Esophagus (tissue), 2 donors: ENCODE measurements around the gene DZIP1L. TPM values are rescaled to one million over a fixed set of nuclear protein-coding genes. Genes with fewer than 3 reads are reported as not detected.
"Not testable (repeated sequence)": the region's sequence is repeated elsewhere in the genome, so short reads cannot be mapped to it uniquely, and the experiment has no call there.

ENCODE experiments used
- H3K27ac ChIP-seq, 2 donors: one replicate each; pipeline ENCODE4 v1.5.1; 2013; ENCODE audit warnings: low read depth in 2 of 2, mild to moderate bottlenecking in 2 of 2, inconsistent platforms in 1 of 2, low read length in 1 of 2, moderate library complexity in 1 of 2
- H3K27me3 ChIP-seq, 2 donors: one replicate each; pipeline ENCODE4 v1.6.1; 2013; ENCODE audit warnings: low read length in 2 of 2, control low read depth in 1 of 2, mild to moderate bottlenecking in 1 of 2; ENCODE audit not compliant: insufficient read depth in 2 of 2, control insufficient read depth in 1 of 2
- H3K36me3 ChIP-seq, 2 donors: one replicate each; pipeline ENCODE4 v1.6.1; 2013; ENCODE audit warnings: low read length in 1 of 2; ENCODE audit not compliant: control insufficient read depth in 2 of 2, insufficient read depth in 2 of 2
- H3K4me1 ChIP-seq, 2 donors: one replicate each; pipeline ENCODE4 v1.6.1; 2013; ENCODE audit warnings: low read length in 1 of 2; ENCODE audit not compliant: control insufficient read depth in 2 of 2, insufficient read depth in 2 of 2
- H3K4me3 ChIP-seq, 2 donors: one replicate each; pipeline ENCODE4 v1.5.1; 2013; ENCODE audit warnings: low read length in 2 of 2, mild to moderate bottlenecking in 2 of 2, low read depth in 1 of 2, moderate library complexity in 1 of 2
- H3K9me3 ChIP-seq, 2 donors: one replicate each; pipeline ENCODE4 v1.6.1; 2013; ENCODE audit warnings: mild to moderate bottlenecking in 2 of 2, low read depth in 1 of 2, low read length in 1 of 2, moderate library complexity in 1 of 2; ENCODE audit not compliant: control insufficient read depth in 2 of 2, insufficient read depth in 1 of 2
- WGBS, 2 donors: extraction: QIAGEN DNeasy Blood & Tissue Kit; methylation state at CpG; one replicate each; pipeline ENCODE4 v1.1.7; 2013; 5-methylcytosine and 5-hydroxymethylcytosine counted together
- polyA plus RNA-seq, 2 donors: library from polyadenylated mRNA; stranded (reverse); fragments of 200-250 nt; gene quantifications; one replicate each; pipeline ENCODE4 v1.2.3, GENCODE V29; 2013
- donor health status: healthy with polysubstance abuse.
- donor health status: Bipolar disorder and iron deficiency.

The DZIP1L gene
- polyA plus RNA-seq, 2 donors: 2.3 to 3.9 TPM

- H3K4me1 ChIP-seq: peaks cover 0 to 5% of the 10 kb centered on the region in 2 donors
- H3K36me3 ChIP-seq: no peaks in the 10 kb centered on the region
- WGBS, 2 donors: 13 to 25% methylated on average over 9 of the region's 9 CpGs
- H3K4me3 ChIP-seq: peak overlapping the region; percentile 51 to 54
- no peaks in the 10 kb centered on the region for H3K9me3 ChIP-seq
- H3K27ac ChIP-seq: peak overlapping the region; percentile 63 to 76
- no peaks in the 10 kb centered on the region for H3K27me3 ChIP-seq
Measured at GRCh38 chr3:138114431-138114918, 933 bp downstream of the DZIP1L start.

- Histone ChIP-seq H3K9me3 (no peaks in the 10 kb centered on the region), H3K27me3 (no peaks in the 10 kb centered on the region), H3K27ac (peak overlapping the region in 1 of 2 donors; percentile 53), H3K4me1 (peaks cover 0 to 3% of the 10 kb centered on the region in 2 donors), H3K4me3 (no peak overlapping the region), H3K36me3 (no peaks in the 10 kb centered on the region)
- 31 to 39% methylated on average over 1 of the region's 1 CpG for WGBS, 2 donors
Measured at GRCh38 chr3:138113326-138113725, 2.1 kb downstream of the DZIP1L start.

GRCh38 chr3:138112362-138112761 is 3.0 kb downstream of the DZIP1L start:
- Histone ChIP-seq H3K27ac (no peak overlapping the region), H3K4me1 (peaks cover 0 to 3% of the 10 kb centered on the region in 2 donors), H3K27me3 (no peaks in the 10 kb centered on the region), H3K9me3 (no peaks in the 10 kb centered on the region), H3K36me3 (no peaks in the 10 kb centered on the region), H3K4me3 (no peak overlapping the region)
- 47 to 61% methylated on average over 8 of the region's 8 CpGs for WGBS, 2 donors

- no peak overlapping the region for H3K27ac ChIP-seq
- H3K4me1 ChIP-seq: no peaks in the 10 kb centered on the region
- H3K4me3 ChIP-seq: no peak overlapping the region
- H3K27me3 ChIP-seq: no peaks in the 10 kb centered on the region
- H3K36me3 ChIP-seq: peaks cover 0 to 7% of the 10 kb centered on the region in 2 donors
- H3K9me3 ChIP-seq: no peaks in the 10 kb centered on the region
- WGBS, 2 donors: 97 to 100% methylated on average over 1 of the region's 1 CpG
Measured at GRCh38 chr3:138105598-138105997, 9.8 kb downstream of the DZIP1L start.

- WGBS, 2 donors: 93 to 95% methylated on average over 19 of the region's 19 CpGs
- Histone ChIP-seq H3K36me3 (peaks cover 2 to 7% of the 10 kb centered on the region in 2 donors), H3K4me3 (no peak overlapping the region), H3K27me3 (no peaks in the 10 kb centered on the region), H3K9me3 (no peaks in the 10 kb centered on the region), H3K27ac (no peak overlapping the region), H3K4me1 (no peaks in the 10 kb centered on the region)
Measured at GRCh38 chr3:138103466-138103865, 11.9 kb downstream of the DZIP1L start.

- H3K4me1 ChIP-seq, H3K36me3 ChIP-seq, H3K27ac ChIP-seq, H3K27me3 ChIP-seq, H3K9me3 ChIP-seq, H3K4me3 ChIP-seq: not testable (repeated sequence)
- 88 to 89% methylated on average over 22 of the region's 22 CpGs for WGBS, 2 donors
Measured at GRCh38 chr3:138101351-138101940, 14.0 kb downstream of the DZIP1L start.

GRCh38 chr3:138099417-138099816 is 16.0 kb downstream of the DZIP1L start:
- no peak overlapping the region for H3K27ac ChIP-seq
- no peaks in the 10 kb centered on the region for H3K9me3 ChIP-seq
- no peak overlapping the region for H3K4me3 ChIP-seq
- H3K36me3 ChIP-seq: peaks cover 2 to 7% of the 10 kb centered on the region in 2 donors
- no peaks in the 10 kb centered on the region for H3K27me3 ChIP-seq
- H3K4me1 ChIP-seq: no peaks in the 10 kb centered on the region

- H3K4me1 ChIP-seq: no peaks in the 10 kb centered on the region
- WGBS, 2 donors: 80 to 83% methylated on average over 12 of the region's 12 CpGs
- no peak overlapping the region for H3K4me3 ChIP-seq
- no peaks in the 10 kb centered on the region for H3K27me3 ChIP-seq
- peaks cover 0 to 2% of the 10 kb centered on the region in 2 donors for H3K36me3 ChIP-seq
- H3K9me3 ChIP-seq: no peaks in the 10 kb centered on the region
- H3K27ac ChIP-seq: no peak overlapping the region
Measured at GRCh38 chr3:138097192-138098172, 17.9 kb downstream of the DZIP1L start.

- 41 to 46% methylated on average over 2 of the region's 2 CpGs for WGBS, 2 donors
- H3K36me3 ChIP-seq: no peaks in the 10 kb centered on the region
Measured at GRCh38 chr3:138093721-138094120, 21.7 kb downstream of the DZIP1L start.

More at GRCh38 chr3:138093721-138094120, 21.7 kb downstream of the DZIP1L start:
- H3K4me1 ChIP-seq: no peaks in the 10 kb centered on the region
- H3K4me3 ChIP-seq: no peak overlapping the region
- H3K27ac ChIP-seq: no peak overlapping the region
- H3K27me3 ChIP-seq: no peaks in the 10 kb centered on the region
- H3K9me3 ChIP-seq: no peaks in the 10 kb centered on the region
